HL-60/S4 treated with phorbol 12-myristate 13-acetate at 8.2 ng/mL for 4 days and 3 days (cell line): ENCODE measurements around the gene RHOA.
"Not testable (repeated sequence)": the region's sequence is repeated elsewhere in the genome, so short reads cannot be mapped to it uniquely, and the experiment has no call there.

Experiments
- in situ Hi-C: fragments of 300-500 bp; cut with MboI; formaldehyde crosslinking; loops from 2 replicates; pipeline ENCODE4 v1.15.0; 2022; ENCODE audit warnings: low sequenced_read_pairs

Gene RHOA

DNA sequence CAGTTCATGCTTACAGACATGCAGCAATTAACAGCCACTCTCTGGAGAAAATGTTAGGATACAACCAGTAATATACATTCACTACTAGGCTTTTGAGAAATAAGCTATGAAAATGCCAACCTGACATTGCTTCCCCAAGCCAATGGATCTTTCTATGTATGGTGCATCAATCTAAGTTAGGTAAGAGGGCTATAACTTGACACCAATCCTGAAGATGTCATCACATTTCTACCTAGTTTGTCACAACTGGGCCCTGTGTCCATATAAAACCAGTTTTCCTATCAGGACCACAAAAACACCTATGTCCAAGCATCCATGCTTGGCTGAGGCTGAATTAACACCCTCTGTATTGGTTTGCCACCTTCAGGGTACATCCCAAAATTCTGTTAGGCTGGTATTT lies 39.8 kb downstream of the RHOA start:
- in situ Hi-C loops, result no loop called here

DNA sequence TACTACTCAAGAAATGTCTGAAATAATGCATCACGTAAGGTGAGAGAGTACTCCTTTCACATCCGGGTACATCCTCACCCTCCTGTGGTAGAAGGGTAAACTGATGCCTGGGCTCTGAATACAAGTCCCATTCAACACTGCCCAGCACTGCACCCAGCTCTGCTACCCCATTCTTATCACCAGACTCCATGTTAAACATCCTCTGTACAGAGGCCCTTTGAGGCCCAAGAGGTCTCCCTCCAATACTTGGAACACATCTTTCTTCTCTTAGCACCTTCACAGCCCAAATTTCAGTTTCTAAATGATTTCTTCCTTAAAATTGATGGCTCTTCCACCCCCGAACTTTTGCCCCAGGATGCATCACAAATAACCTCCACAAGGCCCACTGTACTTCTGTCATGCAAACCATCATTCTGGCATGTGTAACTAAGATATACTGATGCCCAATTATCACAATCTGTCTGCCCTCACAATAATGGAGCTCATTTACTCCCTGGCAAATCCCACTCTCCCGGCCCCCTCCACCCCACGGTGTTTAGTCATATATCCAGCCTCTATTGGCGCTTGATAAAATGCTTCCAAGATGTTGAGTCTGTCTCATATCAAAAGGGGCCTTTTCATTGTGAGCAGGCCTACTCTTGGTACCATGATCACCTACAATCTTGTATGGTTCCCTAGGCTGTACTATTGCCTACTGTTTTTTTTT lies 41.0 kb downstream of the RHOA start:
- in situ Hi-C loops, result no loop called here

DNA sequence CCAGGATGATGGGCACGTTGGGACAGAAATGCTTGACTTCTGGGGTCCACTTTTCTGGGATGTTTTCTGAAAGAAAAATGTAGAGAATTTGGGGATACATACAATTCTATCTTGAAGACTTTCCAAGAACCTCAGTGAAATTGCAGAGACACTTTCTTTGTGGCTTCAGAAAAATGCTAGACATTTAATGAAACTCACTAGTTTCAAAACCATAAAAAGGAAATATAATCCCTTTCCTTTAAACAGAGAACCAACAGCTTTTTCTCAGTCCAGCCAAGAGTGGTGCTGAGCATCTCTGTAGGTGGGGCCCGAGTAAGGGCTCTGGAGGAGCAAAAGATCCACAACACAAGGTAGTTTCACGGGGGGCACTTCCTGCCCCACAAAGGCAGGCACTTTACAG lies 49.2 kb downstream of the RHOA start:
- in situ Hi-C loops, result no loop called here

DNA sequence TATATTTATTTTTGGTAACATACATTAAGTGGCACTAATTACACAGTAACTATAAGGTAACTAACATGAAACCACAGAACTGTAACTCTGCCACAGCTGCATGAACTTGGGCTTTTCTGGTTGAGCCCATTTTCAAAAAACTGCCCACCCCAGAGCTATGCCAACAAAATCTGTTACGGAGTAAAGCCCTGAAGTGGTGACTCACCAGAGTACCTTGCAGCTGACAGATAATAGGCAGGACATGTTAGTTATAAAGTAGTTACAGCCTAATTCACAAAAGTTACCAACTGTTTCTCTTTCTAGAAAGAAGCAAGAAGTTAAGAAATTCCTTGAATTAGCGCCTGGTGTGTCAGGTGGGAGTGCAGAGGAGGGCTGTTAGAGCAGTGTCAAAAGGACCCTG lies 52.2 kb downstream of the RHOA start:
- in situ Hi-C loops, result no loop called here

DNA sequence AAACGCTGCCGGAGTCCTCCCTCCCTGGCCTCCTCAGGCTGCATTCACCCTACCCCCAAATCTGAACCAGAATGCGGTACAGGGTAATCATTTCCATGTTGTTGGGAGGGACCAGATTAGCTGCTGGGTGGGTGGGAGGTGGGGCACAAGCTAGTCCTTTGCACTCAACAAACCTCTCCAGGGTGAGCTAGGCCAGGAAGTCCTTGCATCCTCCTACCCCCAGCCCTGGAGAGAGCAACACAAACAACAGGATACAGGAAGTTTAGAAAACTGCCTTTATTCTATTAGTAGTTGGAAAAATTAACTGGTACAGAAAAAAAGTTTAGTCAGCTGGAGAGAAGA lies 52.9 kb downstream of the RHOA start:
- in situ Hi-C loops, result no loop called here

DNA sequence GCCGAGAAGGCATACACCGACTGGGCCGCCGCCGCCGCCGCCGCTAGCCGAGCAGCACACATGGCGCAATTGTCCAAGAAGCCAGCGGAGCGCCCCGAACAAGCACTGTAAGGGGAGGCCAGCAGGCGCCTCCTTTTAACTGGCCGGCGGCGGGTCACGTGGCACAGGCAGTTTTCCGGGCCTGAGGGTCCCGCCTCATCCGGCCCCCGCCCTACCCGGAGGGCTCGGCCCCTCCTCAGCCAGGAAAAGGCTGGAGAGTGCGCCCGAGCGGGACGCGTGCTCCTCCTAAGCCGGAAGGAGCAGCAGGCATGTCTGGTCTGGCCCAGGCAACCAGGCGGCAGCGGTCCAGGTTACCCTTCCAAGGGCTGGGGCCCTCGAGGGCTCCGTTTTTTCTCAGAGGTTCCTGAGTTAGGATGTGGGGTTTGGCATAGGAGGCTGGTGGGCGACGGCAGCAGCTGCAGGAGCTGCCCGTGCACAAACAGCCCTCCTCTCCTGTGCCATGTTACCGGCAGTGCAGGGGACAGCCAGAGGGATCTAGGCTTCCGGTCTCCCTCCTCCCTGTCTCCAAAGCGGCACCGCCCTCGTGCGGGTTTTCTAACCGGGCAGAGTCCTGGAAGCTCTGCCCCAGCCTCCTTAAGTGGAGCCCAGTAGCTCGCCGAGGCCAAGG lies 53.4 kb downstream of the RHOA start, which contains the start of gene GPX1:
TSS of gene GPX1 (minus strand) at position 137 of the 667 bp plus-strand sequence. CDS start at position 62, 75 bp downstream.
- in situ Hi-C loops, result no loop called here

DNA sequence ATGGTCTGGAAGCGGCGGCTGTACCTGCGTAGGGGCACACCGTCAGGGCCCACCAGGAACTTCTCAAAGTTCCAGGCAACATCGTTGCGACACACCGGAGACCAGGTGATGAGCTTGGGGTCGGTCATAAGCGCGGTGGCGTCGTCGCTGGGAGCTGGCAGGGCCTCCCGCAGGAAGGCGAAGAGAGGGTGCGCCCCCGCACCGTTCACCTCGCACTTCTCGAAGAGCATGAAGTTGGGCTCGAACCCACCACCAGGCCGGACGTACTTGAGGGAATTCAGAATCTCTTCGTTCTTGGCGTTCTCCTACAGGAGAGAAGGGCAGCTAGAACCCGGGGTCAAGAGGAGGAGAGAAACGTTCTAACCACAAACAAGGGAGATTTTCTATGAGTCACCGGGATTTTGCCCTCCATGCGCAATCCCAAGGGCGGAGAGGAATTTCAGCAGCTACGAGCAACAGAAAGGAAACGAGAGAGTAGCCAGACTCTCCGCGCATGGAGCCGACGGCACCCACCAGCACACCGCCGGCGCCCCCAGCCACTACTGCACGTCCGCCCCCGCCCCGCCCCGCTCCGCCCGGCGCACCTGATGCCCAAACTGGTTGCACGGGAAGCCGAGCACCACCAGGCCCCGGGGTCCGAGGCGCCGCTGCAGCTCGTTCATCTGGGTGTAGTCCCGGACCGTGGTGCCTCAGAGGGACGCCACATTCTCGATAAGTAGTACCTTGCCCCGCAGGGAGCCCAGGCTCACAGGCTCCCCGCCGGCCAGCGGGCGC lies 54.1 kb downstream of the RHOA start:
- in situ Hi-C loops, result not testable (repeated sequence)

DNA sequence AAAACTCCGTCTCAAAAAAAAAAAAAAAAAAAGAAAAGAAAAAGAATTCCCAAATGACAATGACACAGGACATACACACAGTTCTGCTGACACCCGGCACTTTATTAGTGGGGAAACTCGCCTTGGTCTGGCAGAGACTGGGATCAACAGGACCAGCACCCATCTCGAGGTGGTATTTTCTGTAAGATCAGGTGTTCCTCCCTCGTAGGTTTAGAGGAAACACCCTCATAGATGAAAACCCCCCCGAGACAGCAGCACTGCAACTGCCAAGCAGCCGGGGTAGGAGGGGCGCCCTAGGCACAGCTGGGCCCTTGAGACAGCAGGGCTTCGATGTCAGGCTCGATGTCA lies 54.7 kb downstream of the RHOA start:
- in situ Hi-C loops, result not testable (repeated sequence)

DNA sequence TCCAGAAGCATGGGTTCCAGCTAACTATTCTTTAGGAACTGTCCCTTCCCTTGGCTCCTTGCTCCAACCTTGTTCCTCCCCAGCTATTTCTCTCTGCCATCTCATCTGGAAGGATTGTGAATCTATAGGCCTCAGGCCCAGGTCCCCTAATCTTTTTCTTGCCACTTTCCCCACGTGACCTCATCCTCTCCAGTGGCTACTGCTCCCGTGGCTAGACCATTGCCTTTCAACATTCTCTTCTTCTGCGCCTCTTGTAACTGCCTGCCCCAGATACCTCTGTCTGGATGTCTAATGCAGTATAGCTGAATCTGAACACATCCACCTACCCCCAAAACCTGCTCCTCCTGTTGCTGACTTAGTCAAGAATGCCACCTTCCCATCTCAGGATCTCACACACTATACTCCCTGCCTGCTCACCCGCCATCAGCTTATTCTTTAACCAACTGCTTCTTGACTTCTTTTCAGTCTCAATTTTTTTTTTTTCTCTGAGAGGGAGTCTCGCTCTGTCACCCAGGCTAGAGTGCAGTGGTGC lies 58.8 kb downstream of the RHOA start:
- in situ Hi-C loops, result no loop called here

DNA sequence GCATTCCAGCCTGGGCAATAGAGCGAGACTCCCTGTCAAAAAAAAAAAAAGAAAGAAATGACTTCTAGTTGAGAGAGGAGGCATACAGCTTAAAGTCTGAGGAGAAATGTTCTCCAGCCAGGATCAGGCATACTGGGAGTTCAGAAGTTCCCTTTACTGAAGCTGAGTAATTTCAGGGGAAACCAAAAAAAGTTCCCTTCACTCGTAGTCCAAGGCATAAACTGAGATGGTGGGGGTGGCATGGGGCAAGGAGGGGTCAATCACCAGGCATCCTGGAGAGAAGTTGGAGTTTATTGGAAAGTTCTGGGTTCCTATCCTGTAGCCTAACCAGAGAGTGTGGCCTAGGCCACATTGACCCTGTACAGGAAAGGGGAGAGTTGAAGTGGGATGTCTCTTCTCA lies 59.5 kb downstream of the RHOA start:
- in situ Hi-C loops, result no loop called here

DNA sequence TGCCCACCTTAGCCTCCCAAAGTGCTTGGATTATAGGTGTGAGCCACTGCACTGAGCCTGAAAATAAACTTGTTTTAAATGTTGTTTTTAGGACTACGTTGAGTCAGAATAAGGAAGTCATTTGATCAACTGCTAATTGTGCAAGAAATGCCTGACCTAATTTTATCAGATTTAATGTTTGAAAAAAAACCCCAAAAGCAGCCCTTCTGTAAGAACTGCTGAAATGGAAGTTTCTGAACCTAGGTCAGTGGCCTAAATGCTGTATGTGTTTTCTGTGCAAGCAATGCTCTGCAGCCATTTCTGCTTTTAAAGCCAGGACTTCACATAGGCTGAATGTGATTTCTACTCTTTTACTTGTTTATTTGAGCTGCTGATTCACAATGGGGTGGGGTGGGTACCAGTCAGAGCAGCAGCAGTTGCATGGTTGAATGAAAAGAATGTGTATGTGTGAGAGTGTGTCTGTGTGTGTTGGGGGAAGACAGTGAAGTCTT lies 60.2 kb downstream of the RHOA start:
- in situ Hi-C loops, result no loop called here

DNA sequence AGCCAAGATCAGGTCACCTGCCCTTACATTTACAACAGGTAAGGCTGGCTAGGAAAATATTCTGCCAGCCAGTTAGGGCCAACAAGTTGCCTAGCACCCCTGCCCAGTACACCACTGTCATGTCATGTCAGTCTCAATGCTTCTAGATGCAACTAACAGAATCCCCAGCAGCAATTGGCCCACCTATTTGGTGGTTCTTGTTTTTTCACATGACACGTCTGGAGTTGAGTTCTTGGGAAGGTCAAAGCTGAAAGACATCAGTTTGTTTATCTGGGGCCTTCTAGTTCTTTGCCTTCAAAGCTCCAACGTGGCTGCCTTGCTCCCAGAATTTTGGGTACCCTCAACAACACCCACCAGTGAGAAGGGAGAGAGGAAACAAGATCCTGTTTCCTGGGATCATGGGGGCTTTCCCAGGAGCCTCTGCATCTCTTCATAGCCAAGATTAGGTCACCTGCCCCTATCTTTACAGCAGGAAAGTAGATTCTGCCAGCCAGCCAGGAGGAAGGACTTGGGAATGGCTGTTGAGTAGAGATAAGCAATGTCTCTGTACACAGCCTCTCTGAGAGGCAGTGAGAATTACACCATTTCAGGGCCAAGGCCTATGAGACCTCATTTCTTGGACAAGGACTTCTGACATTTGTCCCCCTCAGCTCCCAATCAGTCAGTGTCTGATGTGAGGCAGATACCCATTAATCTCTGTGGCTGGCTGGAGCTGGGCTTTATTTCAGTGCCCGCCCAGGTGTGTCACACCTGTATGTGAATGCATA lies 62.2 kb downstream of the RHOA start:
- in situ Hi-C loops, result no loop called here

DNA sequence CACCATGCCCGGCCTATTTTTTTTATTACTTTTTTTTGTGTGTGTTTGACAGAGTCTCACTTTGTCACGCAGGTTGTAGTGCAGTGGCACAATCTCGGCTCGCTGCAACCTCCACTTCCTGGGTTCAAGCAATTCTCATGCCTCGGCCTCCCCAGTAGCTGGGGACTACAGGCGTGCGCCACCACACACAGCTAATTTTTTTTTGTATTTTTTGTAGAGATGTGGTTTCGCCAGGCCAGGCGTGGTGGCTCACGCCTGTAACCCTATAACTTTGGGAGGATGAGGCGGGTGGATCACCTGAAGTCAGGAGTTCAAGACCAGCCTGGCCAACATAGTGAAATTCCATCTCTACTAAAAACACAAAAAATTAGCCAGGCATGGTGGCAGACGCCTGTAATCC lies 63.4 kb downstream of the RHOA start:
- in situ Hi-C loops, result not testable (repeated sequence)

DNA sequence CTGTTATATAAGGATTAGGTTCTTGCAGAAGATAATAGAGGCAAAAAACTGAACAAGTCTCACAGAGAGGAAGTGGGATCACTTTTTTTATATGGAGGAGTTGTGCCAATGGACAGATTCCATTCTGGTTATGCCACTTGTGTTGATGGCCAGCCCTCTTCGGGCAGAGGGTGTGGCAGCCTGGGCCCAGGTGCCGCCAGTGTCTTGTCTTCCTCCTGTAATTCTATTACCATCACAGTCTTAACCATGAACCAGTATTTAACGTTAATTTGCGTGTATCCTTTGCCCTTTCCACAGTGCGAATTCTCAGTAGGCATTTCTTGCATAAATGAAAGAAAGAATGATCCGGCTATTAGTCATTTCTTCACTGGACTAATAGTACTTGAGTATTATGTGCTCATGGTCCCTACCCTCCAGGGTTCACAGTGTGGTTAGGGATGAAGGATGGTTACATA lies 65.0 kb downstream of the RHOA start:
- in situ Hi-C loops, result no loop called here

DNA sequence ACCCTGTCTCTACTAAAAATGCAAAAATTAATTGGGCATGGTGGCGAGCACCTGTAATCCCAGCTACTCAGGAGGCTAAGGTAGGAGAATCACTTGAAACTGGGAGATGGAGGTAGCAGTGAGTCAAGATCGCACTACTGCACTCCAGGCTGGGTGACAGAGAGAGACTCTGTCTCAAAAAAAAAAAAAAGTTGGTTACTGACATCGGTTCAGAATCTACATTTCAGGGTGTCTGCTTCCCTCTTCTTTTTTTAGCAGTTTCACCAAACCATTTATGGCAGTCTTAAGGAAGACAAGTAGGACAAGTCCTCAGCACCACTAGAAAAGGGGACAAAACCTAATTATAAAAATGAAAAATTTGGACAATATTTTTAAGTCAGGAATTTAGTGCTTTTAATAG lies 68.6 kb downstream of the RHOA start:
- in situ Hi-C loops, result no loop called here

DNA sequence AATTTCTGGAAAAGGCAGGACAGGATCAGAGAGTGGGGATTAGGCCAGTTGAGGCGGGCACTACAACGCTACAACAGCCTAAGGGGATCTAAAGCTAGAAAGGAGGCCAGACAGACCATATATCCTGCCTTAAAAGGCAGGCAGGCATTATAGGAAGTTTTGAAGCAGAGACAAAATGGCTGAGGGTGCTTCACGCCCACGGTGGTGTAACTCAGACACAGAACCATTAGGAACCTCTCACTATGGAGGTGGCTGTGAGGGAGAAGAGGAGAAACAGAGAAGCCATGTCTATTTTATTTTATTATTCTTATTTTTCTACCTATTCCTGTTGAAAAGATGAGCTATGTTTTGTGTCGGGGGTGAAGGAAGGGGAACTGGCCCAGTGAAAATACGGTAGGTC lies 69.8 kb downstream of the RHOA start:
- in situ Hi-C loops, result no loop called here

DNA sequence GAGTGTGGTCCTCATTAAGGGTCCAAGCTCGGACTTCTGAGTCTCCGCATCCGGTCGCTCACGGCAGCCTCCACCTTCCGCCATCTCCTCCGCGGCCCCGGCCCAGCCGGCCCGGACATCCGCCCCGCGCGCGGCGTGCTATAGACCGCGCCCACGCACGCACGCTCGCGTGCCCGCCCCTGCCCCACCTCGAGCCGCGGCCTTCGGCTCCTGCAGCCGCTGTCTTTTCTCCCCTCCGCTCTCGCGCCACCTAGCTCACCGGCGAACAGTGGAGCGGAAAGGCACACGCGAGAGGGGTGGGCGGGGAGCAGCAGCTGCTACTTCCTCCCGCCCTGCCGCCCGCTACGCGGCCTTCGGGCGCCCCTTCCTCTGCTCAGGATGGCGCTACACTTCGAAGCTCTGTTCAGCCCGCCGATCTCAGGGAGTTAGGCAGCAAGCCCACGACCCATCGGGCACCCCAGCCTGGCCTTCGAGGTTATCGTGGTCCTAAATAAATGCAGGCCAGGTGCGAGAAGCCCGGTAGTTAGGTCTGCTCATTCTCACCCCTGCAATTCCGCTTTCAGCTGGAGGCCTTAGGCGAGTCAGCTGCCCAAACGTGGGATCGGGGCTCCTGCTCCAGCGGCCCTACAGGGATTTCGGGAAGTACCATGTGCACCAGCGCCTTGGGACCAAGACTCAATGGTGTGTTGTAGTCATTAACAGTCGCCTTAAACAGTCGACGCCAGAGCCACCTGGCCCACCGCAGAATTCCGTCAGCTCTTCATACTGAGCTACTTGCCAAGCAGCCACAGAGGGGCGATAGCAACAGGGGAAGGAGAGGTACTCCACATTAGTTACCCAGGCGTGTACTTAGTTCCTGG lies 71.6 kb downstream of the RHOA start, which contains the start of gene USP4:
TSS of gene USP4 (minus strand) at position 113 of the 860 bp plus-strand sequence. CDS start at position 84, 29 bp downstream.
- in situ Hi-C loops, result no loop called here

DNA sequence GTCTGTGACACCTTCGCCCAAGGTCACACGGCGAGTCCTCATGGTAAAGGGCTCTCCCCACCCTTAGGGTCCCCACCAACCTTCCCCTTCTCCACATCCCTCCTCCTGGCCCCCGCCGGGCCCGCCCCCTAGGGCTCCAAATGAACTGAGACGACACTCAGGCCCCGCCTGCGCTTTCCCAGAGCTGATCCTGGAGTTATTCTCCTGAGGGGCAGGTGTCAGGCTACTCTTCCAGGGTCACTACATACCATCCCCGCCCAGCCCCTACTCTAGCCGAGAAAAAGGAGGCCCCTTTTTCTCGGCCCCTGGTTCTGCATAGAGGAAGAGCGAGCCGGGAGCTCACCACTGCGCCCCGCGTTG lies 72.2 kb downstream of the RHOA start:
- in situ Hi-C loops, result no loop called here

DNA sequence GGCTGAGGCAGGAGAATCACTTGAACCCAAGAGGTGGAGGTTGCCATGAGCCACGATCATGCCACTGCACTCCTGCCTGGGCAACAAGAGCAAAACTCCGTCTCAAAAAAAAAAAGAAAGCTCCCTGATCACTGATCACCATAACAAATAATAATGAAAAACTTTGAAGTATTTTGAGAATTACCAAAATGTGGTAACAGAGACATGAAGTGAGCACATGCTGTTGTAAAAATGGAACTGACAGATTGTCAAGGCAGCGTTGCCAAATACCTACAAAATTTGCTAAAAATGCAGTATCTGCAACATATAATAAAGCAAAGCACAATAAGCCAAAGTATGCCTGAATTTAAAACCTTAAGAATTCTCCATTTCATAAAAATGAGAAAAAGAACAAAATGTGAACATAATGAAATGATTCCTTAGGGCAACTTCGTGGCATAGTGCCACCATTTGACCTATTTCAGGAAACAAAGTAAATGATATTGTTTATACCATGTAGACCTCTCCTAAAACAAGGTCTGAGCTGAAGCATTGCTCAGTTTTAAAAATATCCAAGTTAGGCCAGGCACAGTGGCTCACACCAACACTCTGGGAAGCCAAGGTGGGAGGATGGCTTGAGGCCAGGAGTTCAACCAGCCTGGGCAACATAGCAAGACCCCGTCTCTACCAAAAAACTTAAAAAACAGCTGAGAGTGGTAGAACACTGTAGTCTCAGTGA lies 77.7 kb downstream of the RHOA start:
- in situ Hi-C loops, result no loop called here
